Trophoblast cell (in vitro differentiated cells and primary cell): ENCODE measurements around the gene LASP1.
A peak's percentile ranks its signal among the peaks of the same experiment; 100 is the strongest.
"Not testable (repeated sequence)": the region's sequence is repeated elsewhere in the genome, so short reads cannot be mapped to it uniquely, and the experiment has no call there.

Experiments used
- DNase-seq, 2 donors: peaks; one replicate each; pipeline ENCODE4 v3.0.0-alpha.2; 2016
- H2AFZ ChIP-seq: 2 replicates; pipeline ENCODE4 v1.6.1; 2013; ENCODE audit warnings: low read length, moderate library complexity, mild to moderate bottlenecking; ENCODE audit not compliant: insufficient read depth, poor library complexity
- H2AK5ac ChIP-seq: 2 replicates; pipeline ENCODE4 v1.6.1; 2013; ENCODE audit warnings: mild to moderate bottlenecking, low read length
- H2BK120ac ChIP-seq: 2 replicates; pipeline ENCODE4 v1.6.1; 2013; ENCODE audit warnings: low read length, mild to moderate bottlenecking, moderate library complexity; ENCODE audit not compliant: insufficient read depth, poor library complexity
- H2BK12ac ChIP-seq: 2 replicates; pipeline ENCODE4 v1.6.1; 2013; ENCODE audit warnings: mild to moderate bottlenecking, low read length, moderate library complexity
- H2BK5ac ChIP-seq: 2 replicates; pipeline ENCODE4 v1.6.1; 2013; ENCODE audit warnings: low read length, low read depth, moderate library complexity, mild to moderate bottlenecking; ENCODE audit not compliant: poor library complexity
- H3K14ac ChIP-seq: 2 replicates; pipeline ENCODE4 v1.6.1; 2013; ENCODE audit warnings: mild to moderate bottlenecking, low read length
- H3K18ac ChIP-seq: 2 replicates; pipeline ENCODE4 v1.6.1; 2013; ENCODE audit warnings: mild to moderate bottlenecking, low read length
- H3K23ac ChIP-seq: 2 replicates; pipeline ENCODE4 v1.6.1; 2013; ENCODE audit warnings: low read length
- H3K27ac ChIP-seq: 2 replicates; pipeline ENCODE4 v1.5.1; 2013; ENCODE audit warnings: low read depth, mild to moderate bottlenecking, inconsistent platforms, low read length, moderate library complexity
- H3K27me3 ChIP-seq: 2 replicates; pipeline ENCODE4 v1.6.1; 2013; ENCODE audit warnings: inconsistent platforms, mild to moderate bottlenecking, low read length, moderate library complexity; ENCODE audit not compliant: insufficient read depth
- H3K36me3 ChIP-seq, 2 experiments: 1 replicate in 1 of 2; 2 replicates in 1 of 2; pipeline ENCODE4 v1.6.1; 2013; ENCODE audit warnings: low read length in 2 of 2, mild to moderate bottlenecking in 2 of 2, moderate library complexity in 1 of 2; ENCODE audit not compliant: insufficient read depth in 2 of 2, control insufficient read depth in 1 of 2
- H3K4ac ChIP-seq: 2 replicates; pipeline ENCODE4 v1.6.1; 2013; ENCODE audit warnings: low read depth, mild to moderate bottlenecking, low read length, moderate library complexity
- H3K4me1 ChIP-seq, 2 experiments: 1 replicate in 1 of 2; 2 replicates in 1 of 2; pipeline ENCODE4 v1.6.1; 2013; ENCODE audit warnings: low read length in 2 of 2, mild to moderate bottlenecking in 2 of 2, moderate library complexity in 1 of 2; ENCODE audit not compliant: insufficient read depth in 2 of 2, control insufficient read depth in 1 of 2
- H3K4me2 ChIP-seq: 2 replicates; pipeline ENCODE4 v1.6.1; 2013; ENCODE audit warnings: inconsistent platforms, mild to moderate bottlenecking, low read length, moderate library complexity
- H3K4me3 ChIP-seq: 2 replicates; pipeline ENCODE4 v1.5.1; 2013; ENCODE audit warnings: mild to moderate bottlenecking, low read depth, low read length, inconsistent platforms
- H3K79me1 ChIP-seq: one replicate; pipeline ENCODE4 v1.6.1; 2013; ENCODE audit warnings: low read length
- H3K79me2 ChIP-seq: 2 replicates; pipeline ENCODE4 v1.6.1; 2013; ENCODE audit warnings: low read length, mild to moderate bottlenecking; ENCODE audit not compliant: control insufficient read depth, insufficient read depth, poor library complexity
- H3K9ac ChIP-seq: 2 replicates; pipeline ENCODE4 v1.6.1; 2013; ENCODE audit warnings: mild to moderate bottlenecking, low read length
- H3K9me3 ChIP-seq: 2 replicates; pipeline ENCODE4 v1.6.1; 2013; ENCODE audit warnings: low read depth, mild to moderate bottlenecking, control low read depth, inconsistent platforms, low read length; ENCODE audit not compliant: insufficient read depth
- H4K12ac ChIP-seq: 2 replicates; pipeline ENCODE4 v1.6.1; 2013; ENCODE audit warnings: low read depth, mild to moderate bottlenecking, low read length, moderate library complexity
- H4K8ac ChIP-seq: 2 replicates; pipeline ENCODE4 v1.6.1; 2013; ENCODE audit warnings: low read depth, mild to moderate bottlenecking, low read length, moderate library complexity
- H4K91ac ChIP-seq: one replicate; pipeline ENCODE4 v1.6.1; 2013; ENCODE audit warnings: low read depth, mild to moderate bottlenecking, low read length, moderate library complexity
- WGBS: extraction: QIAGEN DNeasy Blood & Tissue Kit; methylation state at CpG from one replicate; pipeline ENCODE4 v1.1.7; 2013; ENCODE audit warnings: missing lambda C conversion rate; ENCODE audit not compliant: insufficient read length, insufficient coverage; ENCODE audit errors: extremely low coverage; 5-methylcytosine and 5-hydroxymethylcytosine counted together

The LASP1 gene

DNA sequence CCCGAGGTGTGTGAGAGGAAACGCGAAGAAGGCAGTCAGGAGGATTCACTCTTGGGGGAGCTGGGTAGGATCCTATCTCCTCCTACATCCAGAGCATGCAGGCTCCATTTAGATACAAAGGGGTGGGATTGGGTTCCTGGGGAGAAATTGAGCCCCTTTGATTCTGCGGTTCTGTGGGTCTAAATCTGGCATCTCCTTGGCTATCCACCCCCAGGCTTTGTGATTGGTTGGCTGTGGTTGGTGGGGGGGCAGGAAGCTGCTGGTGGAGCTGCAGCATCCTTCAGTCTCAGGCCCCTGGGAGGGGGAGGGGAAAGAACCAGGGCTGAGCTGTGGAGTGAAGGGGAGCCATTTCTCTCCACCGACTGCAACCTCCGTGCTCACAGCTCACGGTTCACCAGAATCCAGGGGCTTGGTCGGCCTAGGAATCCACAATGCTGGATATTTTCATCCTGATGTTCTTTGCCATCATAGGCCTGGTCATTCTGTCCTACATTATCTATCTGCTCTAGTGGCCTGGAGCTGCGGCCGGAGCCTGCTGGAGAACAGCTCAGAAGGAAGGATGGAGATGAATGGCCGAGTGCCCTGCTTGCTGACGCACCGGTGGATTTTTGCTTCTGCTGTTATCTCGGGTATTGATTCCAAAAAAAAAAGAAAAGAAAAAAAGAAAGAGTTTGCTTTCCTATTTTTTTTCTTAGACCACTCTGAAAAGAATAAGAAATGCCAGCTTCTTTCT is 55.6 kb downstream of the LASP1 start, which contains the start of gene LASP1NB:
Gene LASP1NB, plus strand, starts transcription at position 352 of the 733 bp plus-strand sequence.
- Histone ChIP-seq H3K18ac (no peak within 1 kb of the TSS), H3K23ac (no peak within 1 kb of the TSS), H2BK12ac (peak within 1 kb of the TSS; percentile 28), H4K8ac (no peak within 1 kb of the TSS), H3K14ac (no peak within 1 kb of the TSS), H4K12ac (peak within 1 kb of the TSS; percentile 67), H3K27ac (no peak within 1 kb of the TSS), H3K4me1 (no peaks in the 10 kb centered on the region), H3K9me3 (no peaks in the 10 kb centered on the region), H2BK5ac (no peak within 1 kb of the TSS), H3K27me3 (no peaks in the 10 kb centered on the region), H2AK5ac (peak within 1 kb of the TSS; percentile 25), H3K9ac (peak within 1 kb of the TSS; percentile 12), H3K4ac (no peak within 1 kb of the TSS), H3K36me3 (peaks cover 5 to 6% of the 10 kb centered on the region in 2 experiments), H3K79me1 (no peaks in the 10 kb centered on the region), H4K91ac (no peak within 1 kb of the TSS), H2AFZ (no peak within 1 kb of the TSS), H3K79me2 (no peaks in the 10 kb centered on the region), H3K4me3 (no peak within 1 kb of the TSS), H2BK120ac (no peak within 1 kb of the TSS), H3K4me2 (no peak within 1 kb of the TSS)
- no CpG with 5 or more reads among the region's 14 CpGs for WGBS
- no peak for DNase-seq

DNA sequence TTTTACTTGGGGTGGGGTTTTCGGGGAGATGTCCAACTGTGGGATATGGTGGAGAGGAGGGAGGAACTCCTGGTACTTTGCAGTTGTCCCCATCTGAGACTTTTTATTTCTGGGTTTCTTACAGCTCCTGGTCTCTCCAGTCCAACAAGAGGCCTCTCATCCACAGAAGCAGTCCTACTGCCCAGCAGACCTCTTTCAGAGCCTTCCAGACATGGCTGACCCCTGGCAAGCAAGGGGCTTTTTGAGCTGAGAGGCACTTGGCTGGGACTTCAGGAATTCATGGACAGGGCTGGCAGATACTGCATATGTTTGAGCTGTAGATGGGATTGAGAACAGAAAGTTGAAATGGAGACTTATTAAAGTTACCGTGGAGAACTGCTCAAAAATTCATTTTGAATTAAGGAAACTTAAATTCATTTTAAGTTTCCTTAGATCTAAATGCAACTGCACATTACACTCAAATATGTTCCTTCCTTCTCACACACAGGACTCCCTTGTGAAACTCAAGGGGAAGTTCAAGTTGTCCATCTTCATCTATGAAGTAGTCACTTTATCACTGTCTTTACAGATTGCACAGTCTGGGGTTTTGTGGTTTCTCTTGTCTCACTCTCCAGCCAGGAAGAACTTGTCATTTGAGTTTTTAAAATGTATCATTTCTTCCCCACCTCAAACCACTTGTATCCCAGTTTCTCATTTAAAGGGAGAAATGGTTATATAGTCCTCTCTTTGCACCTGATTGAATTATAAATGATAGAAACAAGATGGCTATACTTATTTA is 56.6 kb downstream of the LASP1 start:
- no peak overlapping the region for H2BK5ac ChIP-seq
- H3K36me3 ChIP-seq: no peaks in the 10 kb centered on the region
- no peaks in the 10 kb centered on the region for H3K79me2 ChIP-seq
- no peak overlapping the region for H4K12ac ChIP-seq
- H2AK5ac ChIP-seq: no peak overlapping the region
- H3K9me3 ChIP-seq: no peaks in the 10 kb centered on the region
- no peak for DNase-seq
- no peak overlapping the region for H3K14ac ChIP-seq
- no peak overlapping the region for H4K8ac ChIP-seq
- no peak overlapping the region for H3K4ac ChIP-seq
- no peak overlapping the region for H3K18ac ChIP-seq
- H3K4me1 ChIP-seq: no peaks in the 10 kb centered on the region
- no peak overlapping the region for H3K23ac ChIP-seq
- H2AFZ ChIP-seq: no peak overlapping the region
- H2BK120ac ChIP-seq: no peak overlapping the region
- no peaks in the 10 kb centered on the region for H3K27me3 ChIP-seq
- H3K79me1 ChIP-seq: no peaks in the 10 kb centered on the region
- H3K9ac ChIP-seq: peak overlapping the region; percentile 12
- no peak overlapping the region for H4K91ac ChIP-seq
- WGBS: no CpG with 5 or more reads among the region's 2 CpGs
- H3K4me3 ChIP-seq: no peak overlapping the region
- no peak overlapping the region for H2BK12ac ChIP-seq
- H3K27ac ChIP-seq: no peak overlapping the region
- no peak overlapping the region for H3K4me2 ChIP-seq

DNA sequence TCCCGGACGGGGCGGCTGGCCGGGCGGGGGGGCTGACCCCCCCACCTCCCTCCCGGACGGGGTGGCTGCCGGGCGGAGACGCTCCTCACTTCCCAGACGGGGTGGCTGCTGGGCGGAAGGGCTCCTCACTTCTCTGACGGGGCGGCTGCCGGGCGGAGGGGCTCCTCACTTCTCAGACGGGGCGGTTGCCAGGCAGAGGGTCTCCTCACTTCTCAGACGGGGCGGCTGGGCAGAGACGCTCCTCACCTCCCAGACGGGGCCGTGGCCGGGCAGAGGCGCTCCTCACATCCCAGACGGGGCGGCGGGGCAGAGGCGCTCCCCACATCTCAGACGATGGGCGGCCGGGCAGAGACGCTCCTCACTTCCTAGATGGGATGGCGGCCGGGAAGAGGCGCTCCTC is 60.9 kb downstream of the LASP1 start:
- H4K8ac ChIP-seq, H3K4me1 ChIP-seq, H3K4ac ChIP-seq, DNase-seq, H2BK5ac ChIP-seq, H2AK5ac ChIP-seq, H3K36me3 ChIP-seq, H3K79me1 ChIP-seq, H4K91ac ChIP-seq, H2BK12ac ChIP-seq, H3K9ac ChIP-seq, H3K4me2 ChIP-seq, H3K14ac ChIP-seq, H3K27me3 ChIP-seq, H2AFZ ChIP-seq, H3K23ac ChIP-seq, H3K79me2 ChIP-seq, H3K27ac ChIP-seq, H4K12ac ChIP-seq, H3K18ac ChIP-seq, H3K9me3 ChIP-seq, H3K4me3 ChIP-seq, H2BK120ac ChIP-seq: not testable (repeated sequence)
- WGBS: no CpG with 5 or more reads among the region's 36 CpGs

DNA sequence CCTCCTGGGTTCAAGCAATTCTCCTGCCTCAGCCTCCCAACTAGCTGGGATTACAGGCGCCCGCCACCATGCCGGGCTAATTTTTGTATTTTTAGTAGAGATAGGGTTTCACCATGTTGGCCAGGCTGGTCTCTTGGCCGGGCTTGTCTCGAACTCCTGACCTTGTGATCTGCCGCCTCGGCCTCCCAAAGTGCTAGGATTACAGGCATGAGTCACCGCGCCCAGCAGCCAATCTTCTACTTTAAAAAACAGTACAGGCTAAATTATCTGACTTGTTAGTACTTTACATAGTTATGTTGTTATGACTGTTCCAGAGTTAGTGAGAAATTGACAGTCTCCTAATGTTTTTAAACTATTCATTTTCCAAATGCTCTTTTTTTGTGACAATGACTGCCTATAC is 64.1 kb downstream of the LASP1 start:
- H3K9me3 ChIP-seq, H3K14ac ChIP-seq, H3K4me3 ChIP-seq, H4K91ac ChIP-seq, H2AK5ac ChIP-seq, H2BK5ac ChIP-seq, H3K79me2 ChIP-seq, H3K18ac ChIP-seq, H3K4ac ChIP-seq, H3K27me3 ChIP-seq, H3K4me1 ChIP-seq, H2BK120ac ChIP-seq, H4K8ac ChIP-seq, H2BK12ac ChIP-seq, H3K79me1 ChIP-seq, H3K36me3 ChIP-seq, H3K27ac ChIP-seq, H2AFZ ChIP-seq, H4K12ac ChIP-seq, H3K9ac ChIP-seq, H3K4me2 ChIP-seq, H3K23ac ChIP-seq: not testable (repeated sequence)
- DNase-seq: peak in 1 of 2 donors; percentile 47
- no CpG with 5 or more reads among the region's 9 CpGs for WGBS
